ENCODE data around the gene FBXW2.

FBXW2 gene

GRCh38 chr9:120773256-120773655 is 20.0 kb downstream of the FBXW2 start:
- DNase-seq (ENCODE audit: low read depth): no peak
- no peak overlapping the region for H3K4me3 ChIP-seq (ENCODE audit: low read depth, low read length)
- in situ Hi-C loops (cut with HindIII; ENCODE audit: low sequenced_read_pairs): no loop called here
- TF ChIP-seq CTCF (IDR thresholded peaks at IDR 0.05; ENCODE audit: low read depth, low read length, missing control alignments): no peak

GRCh38 chr9:120770931-120771330 is 22.3 kb downstream of the FBXW2 start:
- no peak for TF ChIP-seq CTCF (IDR thresholded peaks at IDR 0.05; ENCODE audit: low read depth, low read length, missing control alignments)
- in situ Hi-C loops (cut with HindIII; ENCODE audit: low sequenced_read_pairs): no loop called here
- no peak for DNase-seq (ENCODE audit: low read depth)
- no peak overlapping the region for H3K4me3 ChIP-seq (ENCODE audit: low read depth, low read length)

GRCh38 chr9:120768886-120769285 is 24.3 kb downstream of the FBXW2 start:
- H3K4me3 ChIP-seq (ENCODE audit: low read depth, low read length): no peak overlapping the region
- in situ Hi-C loops (cut with HindIII; ENCODE audit: low sequenced_read_pairs): no loop called here
- DNase-seq (ENCODE audit: low read depth): no peak
- no peak for TF ChIP-seq CTCF (IDR thresholded peaks at IDR 0.05; ENCODE audit: low read depth, low read length, missing control alignments)

GRCh38 chr9:120768247-120768646 is 25.0 kb downstream of the FBXW2 start:
- DNase-seq (ENCODE audit: low read depth): no peak
- in situ Hi-C loops (cut with HindIII; ENCODE audit: low sequenced_read_pairs): no loop called here
- no peak overlapping the region for H3K4me3 ChIP-seq (ENCODE audit: low read depth, low read length)
- TF ChIP-seq CTCF (IDR thresholded peaks at IDR 0.05; ENCODE audit: low read depth, low read length, missing control alignments): no peak

- in situ Hi-C loops (cut with HindIII; ENCODE audit: low sequenced_read_pairs): no loop called here
- no peak for TF ChIP-seq CTCF (IDR thresholded peaks at IDR 0.05; ENCODE audit: low read depth, low read length, missing control alignments)
- H3K4me3 ChIP-seq (ENCODE audit: low read depth, low read length): no peak overlapping the region
- no peak for DNase-seq (ENCODE audit: low read depth)
Measured at GRCh38 chr9:120767451-120767850, 25.8 kb downstream of the FBXW2 start.

- H3K4me3 ChIP-seq (ENCODE audit: low read depth, low read length): no peak overlapping the region
- in situ Hi-C loops (cut with HindIII; ENCODE audit: low sequenced_read_pairs): no loop called here
- no peak for TF ChIP-seq CTCF (IDR thresholded peaks at IDR 0.05; ENCODE audit: low read depth, low read length, missing control alignments)
- DNase-seq (ENCODE audit: low read depth): no peak
Measured at GRCh38 chr9:120765910-120766425, 27.2 kb downstream of the FBXW2 start.

- in situ Hi-C loops (cut with HindIII; ENCODE audit: low sequenced_read_pairs): no loop called here
- TF ChIP-seq CTCF (IDR thresholded peaks at IDR 0.05; ENCODE audit: low read depth, low read length, missing control alignments): no peak
- no peak for DNase-seq (ENCODE audit: low read depth)
Measured at GRCh38 chr9:120764476-120764875, 28.7 kb downstream of the FBXW2 start.

More at GRCh38 chr9:120764476-120764875, 28.7 kb downstream of the FBXW2 start:
- H3K4me3 ChIP-seq (ENCODE audit: low read depth, low read length): no peak overlapping the region

Measured in astrocyte of the cerebellum (primary cell).